Psoas muscle (tissue), 8 donors: ENCODE data around the gene CMTM5. TPM values are rescaled to one million over a fixed set of nuclear protein-coding genes. Genes with fewer than 3 reads are reported as not detected.

ENCODE experiments used
- ATAC-seq, 4 donors: fragments of 200-7000 bp; cut with Tn5 transposase; one replicate each; pipeline ENCODE4 v1.9.1; 2020; ENCODE audit warnings: moderate library complexity in 3 of 4, mild to moderate bottlenecking in 2 of 4
- DNase-seq, 2 donors: peaks; one replicate each; pipeline ENCODE4 v3.0.0-alpha.2; 2020
- H3K27ac ChIP-seq: fragments of 200-600 bp; one replicate; pipeline ENCODE4 v1.8.0; 2022
- H3K27me3 ChIP-seq, 3 donors: fragments of 200-600 bp in 1 of 3; one replicate each; pipeline versions ENCODE4 v1.6.1 to v1.8.0; 2013 to 2022; ENCODE audit warnings: low read length in 2 of 3, mild to moderate bottlenecking in 2 of 3, moderate library complexity in 1 of 3; ENCODE audit not compliant: insufficient read depth in 3 of 3
- H3K36me3 ChIP-seq, 2 donors: fragments of 200-600 bp in 1 of 2; one replicate each; pipeline versions ENCODE4 v1.6.1 to v1.8.0; 2013 to 2022; ENCODE audit warnings: low read depth in 1 of 2, mild to moderate bottlenecking in 1 of 2, moderate library complexity in 1 of 2; ENCODE audit not compliant: insufficient read depth in 1 of 2
- H3K4me1 ChIP-seq: fragments of 200-600 bp; one replicate; pipeline ENCODE4 v1.8.0; 2022
- H3K4me3 ChIP-seq: fragments of 200-600 bp; one replicate; pipeline ENCODE4 v1.8.0; 2022; ENCODE audit warnings: mild to moderate bottlenecking
- H3K9me3 ChIP-seq: fragments of 200-600 bp; one replicate; pipeline ENCODE4 v1.8.0; 2022
- WGBS, 3 donors: extraction: QIAGEN DNeasy Blood & Tissue Kit; methylation state at CpG; one replicate each; pipeline versions ENCODE4 v1.1.6 to v1.1.7; 2013; 5-methylcytosine and 5-hydroxymethylcytosine counted together
- intact Hi-C, 2 donors: fragments of 100-400 bp; cut with DNase I; formaldehyde crosslinking; loops; one replicate each; pipeline versions ENCODE4 v1.11.0 to v1.14.2; 2022
- polyA plus RNA-seq, 3 donors: library from polyadenylated mRNA; stranded (reverse); fragments of 200-250 nt; gene quantifications; one replicate each; pipeline ENCODE4 v1.2.3, GENCODE V29; 2013
- total RNA-seq, 4 donors: library from RNA; stranded (reverse); fragmentation: NEBNext Ultra II Directional in 2 of 4; extraction: Animal tissue kit (Norgen Biotek cat#: 25700) in 2 of 4; gene quantifications; one replicate each; pipeline versions ENCODE4 v1.2.1 to v1.2.4, GENCODE V29; 2021 to 2023
- TF ChIP-seq, protein P1 (sequence below): fragments of 200-600 bp; IDR thresholded peaks from one replicate; pipeline ENCODE4 v1.8.0; 2022; ENCODE audit warnings: antibody characterized with exemption
- donor health status: healthy with polysubstance abuse.
- donor health status: DM: no; HTN: no; CAD: no; lungs with moderate emphysema.
- donor health status: Bipolar disorder and iron deficiency.
- donor health status: healthy.
- donor health status: DM: yes; HTN: yes; CAD: no.
- donor health status: DM: no; HTN: no; CAD: no.
- donor health status: DM: no; HTN: no; CAD: no.
- donor health status: DM: yes; HTN: yes; CAD: no.

The CMTM5 gene
- total and polyA plus RNA-seq, 7 donors: 0.20 to 0.63 (median 0.32) TPM; not detected in 4

DNA sequence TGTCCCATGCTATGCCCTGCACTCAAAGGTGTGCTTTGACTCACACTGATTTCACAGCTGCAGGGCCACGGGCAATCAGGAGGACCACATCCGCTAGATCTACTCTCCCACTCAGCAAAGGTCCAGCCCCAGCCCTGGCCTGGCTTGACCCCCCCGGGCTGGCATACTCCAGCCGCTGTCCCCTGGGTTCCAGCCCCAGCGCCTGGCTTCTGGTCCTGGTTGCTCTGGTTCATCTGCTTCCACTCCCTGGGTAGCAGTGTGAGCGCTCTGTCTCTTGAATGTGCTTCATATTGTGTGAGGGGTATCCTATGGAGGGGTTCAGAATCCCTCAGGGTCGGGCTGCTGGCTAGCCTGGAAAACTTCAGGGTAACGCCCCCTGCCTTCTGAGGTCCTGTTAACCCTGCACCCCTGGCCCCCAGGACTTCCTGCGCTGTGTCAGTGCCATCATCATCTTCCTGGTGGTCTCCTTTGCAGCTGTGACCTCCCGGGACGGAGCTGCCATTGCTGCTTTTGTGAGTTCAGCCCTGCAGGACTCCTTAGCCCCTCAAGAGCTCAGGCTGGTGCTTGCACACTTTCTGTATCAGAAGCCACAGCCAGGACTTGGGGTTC is 1.9 kb downstream of the CMTM5 start:
- 66 to 74% (median 72%) methylated on average over 11 of the region's 11 CpGs for WGBS, 3 donors
- TF ChIP-seq, protein P1, sequence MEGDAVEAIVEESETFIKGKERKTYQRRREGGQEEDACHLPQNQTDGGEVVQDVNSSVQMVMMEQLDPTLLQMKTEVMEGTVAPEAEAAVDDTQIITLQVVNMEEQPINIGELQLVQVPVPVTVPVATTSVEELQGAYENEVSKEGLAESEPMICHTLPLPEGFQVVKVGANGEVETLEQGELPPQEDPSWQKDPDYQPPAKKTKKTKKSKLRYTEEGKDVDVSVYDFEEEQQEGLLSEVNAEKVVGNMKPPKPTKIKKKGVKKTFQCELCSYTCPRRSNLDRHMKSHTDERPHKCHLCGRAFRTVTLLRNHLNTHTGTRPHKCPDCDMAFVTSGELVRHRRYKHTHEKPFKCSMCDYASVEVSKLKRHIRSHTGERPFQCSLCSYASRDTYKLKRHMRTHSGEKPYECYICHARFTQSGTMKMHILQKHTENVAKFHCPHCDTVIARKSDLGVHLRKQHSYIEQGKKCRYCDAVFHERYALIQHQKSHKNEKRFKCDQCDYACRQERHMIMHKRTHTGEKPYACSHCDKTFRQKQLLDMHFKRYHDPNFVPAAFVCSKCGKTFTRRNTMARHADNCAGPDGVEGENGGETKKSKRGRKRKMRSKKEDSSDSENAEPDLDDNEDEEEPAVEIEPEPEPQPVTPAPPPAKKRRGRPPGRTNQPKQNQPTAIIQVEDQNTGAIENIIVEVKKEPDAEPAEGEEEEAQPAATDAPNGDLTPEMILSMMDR: no peak
- Histone ChIP-seq H3K27ac (no peak overlapping the region), H3K4me3 (no peak overlapping the region), H3K27me3 (peaks cover 0 to 5% (median 0%) of the 10 kb centered on the region in 3 donors), H3K4me1 (no peaks in the 10 kb centered on the region), H3K36me3 (peaks cover 0 to 30% of the 10 kb centered on the region in 2 donors), H3K9me3 (no peaks in the 10 kb centered on the region)
- intact Hi-C loops: loop anchor here in 1 of 2 donors (2.0 to 5.0 kb wide), 2 partner anchors 51 to 114 kb away; no protein-coding TSS in a partner anchor
- DNase-seq (no peak), ATAC-seq (peak in 3 of 4 donors; percentile 4 to 16 (median 4))

DNA sequence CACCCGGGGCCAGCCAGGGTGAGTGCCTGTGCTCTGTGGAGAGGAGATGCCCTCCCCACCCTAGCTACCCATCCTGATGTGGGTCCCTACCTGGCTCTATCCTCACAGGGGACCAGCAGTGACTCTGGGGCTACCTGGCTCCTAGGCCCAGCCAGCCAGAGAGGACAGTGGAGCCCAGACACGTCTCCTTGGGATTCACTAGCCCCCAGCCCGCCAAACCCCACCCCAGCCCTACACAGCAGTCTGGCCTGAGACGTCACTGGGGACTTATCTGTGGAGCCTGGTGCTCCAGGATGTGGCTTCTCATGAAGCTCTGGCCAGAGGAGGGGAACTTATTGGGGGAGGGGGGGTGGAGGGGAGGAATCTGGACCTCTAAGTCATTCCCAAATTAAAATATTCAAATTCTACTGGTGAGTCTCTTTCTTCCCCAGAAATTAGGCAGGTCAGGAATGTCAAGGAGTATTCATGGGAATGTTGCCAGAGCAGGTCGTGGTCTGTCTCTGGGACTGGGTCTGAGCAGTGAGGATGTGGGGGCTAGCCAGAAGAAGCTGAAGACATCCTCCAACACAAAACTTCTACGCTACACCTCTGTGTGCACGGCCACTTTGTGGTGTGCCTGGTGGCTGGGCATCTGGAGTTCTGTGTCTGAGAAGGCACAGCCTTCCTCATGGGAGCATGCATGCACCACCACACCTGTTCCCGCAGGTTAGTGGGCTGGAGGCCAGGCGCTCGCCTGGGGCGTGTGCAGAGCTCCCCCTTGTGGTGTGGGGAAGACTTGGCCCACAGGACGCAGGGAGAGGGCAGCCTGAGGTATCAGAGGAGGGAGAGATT is 2.7 kb downstream of the CMTM5 start:
- 37 to 40% (median 39%) methylated on average over 12 of the region's 12 CpGs for WGBS, 3 donors
- intact Hi-C loops: loop anchor here (2.0 to 5.0 kb wide), 3 partner anchors 52 to 115 kb away; no protein-coding TSS in a partner anchor

DNA sequence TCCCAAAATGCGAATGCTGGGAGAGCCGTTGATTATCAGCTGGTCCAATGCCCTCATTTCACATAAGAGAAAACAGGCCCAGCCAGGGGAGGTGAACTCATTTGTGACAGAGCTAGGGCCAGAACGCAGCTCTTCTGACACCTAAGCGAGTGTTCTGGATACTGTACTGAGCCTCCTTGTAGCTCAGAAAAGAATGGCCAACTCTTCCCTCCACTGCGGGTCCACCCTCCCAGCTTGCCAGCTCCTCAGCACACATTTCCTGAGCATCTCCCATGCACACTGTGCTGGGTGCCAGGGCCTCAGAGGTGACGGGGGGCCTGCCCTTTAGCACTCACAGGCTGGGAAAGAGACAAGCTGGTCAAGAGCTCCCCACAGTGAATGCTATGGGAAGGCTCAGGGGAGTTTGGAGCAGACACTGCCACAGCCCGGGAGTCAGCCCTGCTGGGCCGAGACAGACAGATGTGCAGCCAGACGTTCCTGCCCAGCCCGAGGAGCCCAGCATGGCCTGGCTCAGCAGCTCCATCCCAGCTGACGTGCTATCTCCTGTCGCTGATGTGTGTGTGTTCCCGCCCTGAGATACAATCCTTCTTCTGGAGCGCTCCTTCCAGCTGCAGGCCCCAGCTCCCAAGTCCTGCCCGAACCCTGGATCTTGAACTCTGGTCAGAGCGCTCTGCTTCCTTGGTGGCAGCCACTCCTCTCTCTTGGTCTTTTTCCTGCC is 3.5 kb downstream of the CMTM5 start:
- DNase-seq (no peak), ATAC-seq (peak in 2 of 4 donors; percentile 2 to 4)
- Histone ChIP-seq H3K27ac (no peak overlapping the region), H3K4me3 (no peak overlapping the region), H3K9me3 (no peaks in the 10 kb centered on the region), H3K27me3 (peaks cover 0 to 5% (median 0%) of the 10 kb centered on the region in 3 donors), H3K36me3 (peaks cover 2 to 41% of the 10 kb centered on the region in 2 donors), H3K4me1 (no peaks in the 10 kb centered on the region)
- intact Hi-C loops: loop anchor here in 1 of 2 donors (2.0 kb wide), 2 partner anchors 54 to 116 kb away; no protein-coding TSS in a partner anchor
- 41 to 48% (median 46%) methylated on average over 15 to 16 of the region's 16 CpGs for whole genome bisulfite sequencing, 3 donors
- TF ChIP-seq, protein P1: no peak

More for the DNA sequence above, 2.7 kb downstream of the CMTM5 start:
- H3K4me1 ChIP-seq: no peaks in the 10 kb centered on the region
- H3K9me3 ChIP-seq: no peaks in the 10 kb centered on the region
- TF ChIP-seq, protein P1: peak; percentile 87
- peaks cover 0 to 34% of the 10 kb centered on the region in 2 donors for H3K36me3 ChIP-seq
- no peak overlapping the region for H3K27ac ChIP-seq
- ATAC-seq: peak; percentile 34 to 70 (median 55)
- DNase-seq: peak; percentile 58 to 80
- H3K27me3 ChIP-seq: peaks cover 0 to 5% (median 0%) of the 10 kb centered on the region in 3 donors
- no peak overlapping the region for H3K4me3 ChIP-seq

DNA sequence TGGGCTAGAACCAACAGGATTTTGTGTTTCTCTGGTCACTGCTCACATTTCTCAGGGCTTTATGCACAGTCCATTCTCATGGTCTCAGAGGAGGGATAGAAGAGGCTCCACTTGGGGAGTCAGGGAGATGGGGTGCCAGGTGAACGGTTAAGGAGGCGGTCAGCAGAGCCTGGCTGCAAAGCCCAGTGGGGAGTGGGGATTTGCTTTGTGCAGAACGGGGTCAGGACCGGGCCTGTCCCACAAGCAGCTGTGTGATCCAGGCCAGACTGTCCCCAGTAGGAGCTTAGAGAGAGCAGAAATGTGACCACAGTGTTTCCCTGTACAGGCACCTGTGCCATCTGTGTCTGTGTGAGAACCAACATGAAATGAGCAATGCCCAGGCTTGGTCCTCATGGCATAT is 4.1 kb downstream of the CMTM5 start:
- peaks cover 3 to 45% of the 10 kb centered on the region in 2 donors for H3K36me3 ChIP-seq
- H3K4me1 ChIP-seq: no peaks in the 10 kb centered on the region
- no peaks in the 10 kb centered on the region for H3K9me3 ChIP-seq
- peaks cover 0 to 5% (median 0%) of the 10 kb centered on the region in 3 donors for H3K27me3 ChIP-seq
- intact Hi-C loops: loop anchor here in 1 of 2 donors (2.0 kb wide), 2 partner anchors 54 to 116 kb away; no protein-coding TSS in a partner anchor
- H3K4me3 ChIP-seq: no peak overlapping the region
- TF ChIP-seq, protein P1: no peak
- no peak overlapping the region for H3K27ac ChIP-seq
- DNase-seq (no peak), ATAC-seq (no peak)
- 40 to 52% (median 50%) methylated on average over 4 of the region's 4 CpGs for WGBS, 3 donors
